Mammary microvascular endothelial cell (primary cell): Measurements from ENCODE around the gene PEX14. TPM values are rescaled to one million over a fixed set of nuclear protein-coding genes. Genes with fewer than 3 reads are reported as not detected.

ENCODE experiments used
- total RNA-seq: library from RNA; depleted of rRNA; stranded (reverse); fragments of >200 nt; gene quantifications from 2 replicates; pipeline ENCODE4 v1.2.3, GENCODE V29; 2015

Gene PEX14, protein sequence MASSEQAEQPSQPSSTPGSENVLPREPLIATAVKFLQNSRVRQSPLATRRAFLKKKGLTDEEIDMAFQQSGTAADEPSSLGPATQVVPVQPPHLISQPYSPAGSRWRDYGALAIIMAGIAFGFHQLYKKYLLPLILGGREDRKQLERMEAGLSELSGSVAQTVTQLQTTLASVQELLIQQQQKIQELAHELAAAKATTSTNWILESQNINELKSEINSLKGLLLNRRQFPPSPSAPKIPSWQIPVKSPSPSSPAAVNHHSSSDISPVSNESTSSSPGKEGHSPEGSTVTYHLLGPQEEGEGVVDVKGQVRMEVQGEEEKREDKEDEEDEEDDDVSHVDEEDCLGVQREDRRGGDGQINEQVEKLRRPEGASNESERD
- 20.8 and 21.0 TPM in 2 replicates for total RNA-seq

DNA sequence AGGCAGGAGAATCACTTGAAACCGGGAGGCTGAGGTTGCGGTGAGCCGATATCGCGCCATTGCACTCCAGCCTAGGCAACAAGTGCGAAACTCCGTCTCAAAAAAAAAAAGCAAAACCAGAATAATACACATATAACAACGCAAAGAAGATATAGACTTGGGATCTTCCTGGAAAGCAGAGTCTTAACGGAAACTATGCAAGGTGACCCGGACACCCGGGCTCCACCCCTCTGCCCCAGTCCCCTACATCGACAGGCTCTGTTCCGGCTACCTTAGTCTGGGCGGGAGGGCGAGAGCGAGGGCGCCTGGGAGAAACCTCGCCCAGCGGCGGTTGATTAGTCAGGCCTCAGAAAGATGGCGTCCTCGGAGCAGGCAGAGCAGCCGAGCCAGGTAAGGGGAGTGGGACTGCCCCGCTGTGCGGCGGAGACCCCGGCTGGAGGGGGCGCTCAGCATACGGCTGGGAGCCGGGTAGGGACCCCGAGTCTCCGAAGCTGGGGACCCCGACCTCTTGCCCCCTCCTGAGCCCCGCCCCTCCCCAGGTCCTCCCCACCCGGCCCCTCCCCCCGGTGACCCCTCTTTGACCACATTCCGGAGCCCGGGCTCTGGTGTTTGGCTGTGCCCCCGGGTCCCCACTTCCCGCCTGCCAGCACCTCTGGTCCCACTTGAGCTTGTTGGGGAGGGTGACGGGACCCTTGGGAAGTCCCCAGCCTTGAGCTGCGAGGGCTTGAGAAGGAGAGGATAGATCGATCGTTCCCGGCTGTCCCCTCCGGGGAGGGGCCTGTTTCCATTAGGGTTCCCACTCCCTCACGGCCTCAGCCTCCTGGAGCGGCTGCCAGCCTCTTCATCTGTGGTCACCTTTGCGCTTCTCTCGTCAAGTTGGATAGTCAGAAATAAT, at the start of gene PEX14:
PEX14 (plus strand) TSS at position 338 of the 895 bp plus-strand sequence; CDS start at position 355, 17 bp downstream.

DNA sequence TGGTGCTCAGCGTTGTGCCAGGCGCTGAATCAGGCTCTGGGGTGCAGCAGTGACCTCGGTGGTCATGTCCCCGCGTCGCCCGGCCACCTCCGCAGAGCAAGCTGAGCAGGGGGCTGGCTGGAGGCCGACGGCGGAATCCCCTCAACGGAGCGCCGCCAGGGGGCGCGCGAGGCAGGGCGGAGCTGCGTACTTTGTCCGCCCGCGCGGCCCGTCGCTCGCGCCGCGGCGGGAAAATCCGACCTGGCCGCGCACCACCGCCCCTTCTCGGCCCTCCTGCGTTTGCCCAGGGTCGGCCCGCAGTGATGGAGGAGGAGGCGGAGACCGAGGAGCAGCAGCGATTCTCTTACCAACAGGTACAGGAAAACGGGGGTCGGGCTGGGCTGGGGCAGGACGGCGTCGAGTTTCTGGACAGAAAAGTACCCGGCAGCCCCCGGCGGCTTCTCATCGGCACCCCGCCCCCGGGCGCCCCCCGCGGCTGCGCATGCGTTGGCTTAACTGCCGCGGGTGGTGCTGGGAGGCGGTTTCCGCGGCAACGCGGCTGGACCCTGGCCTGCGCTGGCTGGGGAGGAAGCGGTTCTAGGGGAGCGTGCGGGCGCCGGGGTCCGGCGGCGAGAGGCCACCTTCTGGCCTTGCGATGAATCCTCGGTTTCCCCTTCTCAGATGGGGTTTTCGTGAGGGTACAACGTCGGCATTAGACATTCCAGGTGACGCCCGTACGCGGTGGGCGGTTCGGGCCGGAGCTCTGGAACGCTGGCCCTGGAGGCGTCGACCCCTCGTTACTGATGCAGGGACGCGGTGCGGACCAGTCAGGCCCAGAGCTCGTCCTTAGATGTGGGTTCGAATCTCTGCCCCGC, 44.3 kb upstream of the PEX14 start, which contains the start of gene CENPS:
CENPS (plus strand) TSS at position 218 of the 854 bp plus-strand sequence; CDS start at position 303, 85 bp downstream.

DNA sequence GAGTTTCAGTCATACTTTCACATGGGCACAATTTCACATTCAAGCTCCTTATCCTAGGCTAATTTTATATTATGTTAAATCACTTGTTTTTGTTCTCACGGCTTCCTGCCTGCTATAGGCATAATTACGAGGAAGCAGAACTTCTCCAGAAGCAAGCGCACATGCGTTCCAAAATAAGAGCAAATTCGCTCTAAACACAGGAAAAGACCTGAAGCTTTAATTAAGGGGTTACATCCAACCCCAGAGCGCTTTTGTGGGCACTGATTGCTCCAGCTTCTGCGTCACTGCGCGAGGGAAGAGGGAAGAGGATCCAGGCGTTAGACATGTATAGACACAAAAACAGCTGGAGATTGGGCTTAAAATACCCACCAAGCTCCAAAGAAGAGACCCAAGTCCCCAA, 25.0 kb upstream of the PEX14 start, which contains the start of gene CORT:
CORT (plus strand) TSS at position 281 of the 400 bp plus-strand sequence. CDS start 193 bp downstream, outside the sequence.

DNA sequence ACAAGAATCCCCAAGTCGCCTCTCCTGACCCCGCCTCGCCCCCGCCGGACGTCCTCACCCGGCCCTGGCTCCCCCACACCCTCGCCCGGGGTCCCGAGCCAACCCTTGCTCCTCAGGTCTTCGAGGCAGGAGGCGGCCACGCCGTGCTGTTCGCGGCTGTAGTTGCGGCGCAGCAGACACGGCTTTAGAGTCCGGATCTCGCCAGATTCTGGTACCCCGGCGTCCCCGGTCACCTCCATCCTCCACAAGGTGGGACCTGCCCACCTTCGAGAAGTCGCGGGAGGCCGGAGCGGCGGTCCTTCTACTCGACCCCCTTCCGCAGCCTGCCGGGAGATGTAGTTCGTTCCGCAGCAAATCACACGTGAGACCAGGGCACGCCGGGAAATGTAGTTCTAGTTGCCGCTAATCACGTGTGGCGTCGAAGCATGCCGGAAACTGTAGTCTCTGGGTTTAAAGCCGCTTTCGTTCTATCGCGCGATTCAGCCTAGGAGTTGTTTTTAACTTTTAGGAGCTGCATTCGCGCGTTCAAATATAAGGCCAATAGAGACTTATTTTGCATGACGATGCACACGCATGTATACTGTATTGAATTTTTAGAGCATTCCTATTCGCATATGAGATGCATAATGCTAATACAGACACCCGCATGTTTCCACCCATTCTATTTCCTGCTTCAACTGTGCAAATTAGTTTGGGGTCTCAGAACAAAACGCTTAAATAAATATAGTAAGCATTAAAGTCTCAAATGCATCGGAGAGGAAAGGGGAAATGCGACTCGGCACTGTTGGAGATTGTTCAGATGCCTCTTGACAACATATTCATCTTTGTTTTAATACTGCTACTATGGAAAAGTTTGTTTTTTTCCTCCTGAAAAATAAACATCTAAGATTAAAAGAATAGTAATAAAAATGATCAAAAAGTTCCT, 2.3 kb upstream of the PEX14 start, which contains the start of gene DFFA:
DFFA (minus strand) TSS at position 310 of the 925 bp plus-strand sequence; CDS start at position 239, 71 bp downstream.

Other genes with a start within 250 kb of the PEX14 start
- gene PGD, start 75.9 kb upstream of the PEX14 start, total RNA-seq, result 324 and 328 TPM in 2 replicates
- 5.5 and 10.2 TPM in 2 replicates for gene CENPS, start 44.5 kb upstream of the PEX14 start, total RNA-seq
- gene CORT, start 24.9 kb upstream of the PEX14 start, total RNA-seq, result 0.13 TPM in 1 of 2 replicates, not detected in the other
- 44.2 and 47.4 TPM in 2 replicates for gene DFFA, start 2.4 kb upstream of the PEX14 start, total RNA-seq